H1 (cell line): ENCODE results near the gene ELMO1. TPM values are rescaled to one million over a fixed set of nuclear protein-coding genes. Genes with fewer than 3 reads are reported as not detected.
A peak's percentile ranks its signal among the peaks of the same experiment; 100 is the strongest.

Experiments
- CTCF ChIA-PET: fragments of 300-600 bp; sonication (Branson Sonifier 250); formaldehyde crosslinking; loops from one replicate; lab custom pipeline; 2021; ENCODE audit not compliant: partially characterized antibody; lab: Charles Lee
- POLR2A ChIA-PET: fragments of 300-600 bp; sonication (Branson Sonifier 250); formaldehyde crosslinking; loops from one replicate; lab custom pipeline; 2021; ENCODE audit warnings: inconsistent platforms; ENCODE audit not compliant: partially characterized antibody; lab: Charles Lee
- DNase-seq, 2 experiments: peaks; one replicate each; pipeline versions ENCODE4 v3.0.0 to v3.0.0-alpha.2; 2010 to 2022; ENCODE audit warnings: low spot score in 2 of 2, low read depth in 1 of 2, mixed read lengths in 1 of 2
- FAIRE-seq: peaks from 2 replicates; lab custom pipeline; 2011; peaks lifted over from hg19 to GRCh38; lab: Jason Lieb, UNC
- H2AFZ ChIP-seq: 2 replicates; pipeline ENCODE4 v1.8.1; 2012; ENCODE audit warnings: low read length, inconsistent platforms
- H2AK5ac ChIP-seq: 2 replicates; pipeline ENCODE4 v1.6.1; 2013; ENCODE audit warnings: low read depth, low read length
- H2BK120ac ChIP-seq: replicated peaks from 2 replicates; pipeline ENCODE3; 2013; ENCODE audit warnings: low read depth, low read length, inconsistent platforms
- H2BK12ac ChIP-seq: 2 replicates; pipeline ENCODE4 v1.6.1; 2013; ENCODE audit warnings: low read depth, low read length
- H2BK15ac ChIP-seq: 2 replicates; pipeline ENCODE4 v1.6.1; 2013; ENCODE audit warnings: low read length
- H2BK20ac ChIP-seq: 2 replicates; pipeline ENCODE4 v1.6.1; 2013; ENCODE audit warnings: low read length
- H2BK5ac ChIP-seq: 2 replicates; pipeline ENCODE4 v1.6.1; 2013; ENCODE audit warnings: low read depth, low read length
- H3K14ac ChIP-seq: 2 replicates; pipeline ENCODE4 v1.6.1; 2013; ENCODE audit warnings: inconsistent platforms; ENCODE audit not compliant: insufficient read length
- H3K18ac ChIP-seq: 2 replicates; pipeline ENCODE4 v1.6.1; 2013; ENCODE audit warnings: low read length; ENCODE audit errors: extremely low read depth
- H3K23ac ChIP-seq: 2 replicates; pipeline ENCODE4 v1.6.1; 2013; ENCODE audit warnings: inconsistent platforms; ENCODE audit not compliant: insufficient read length
- H3K23me2 ChIP-seq: 2 replicates; pipeline ENCODE4 v1.6.1; 2013; ENCODE audit warnings: low read depth, low read length
- H3K27ac ChIP-seq: 2 replicates; pipeline ENCODE4 v1.6.1; 2011; ENCODE audit warnings: low read depth, low read length, inconsistent platforms
- H3K27me3 ChIP-seq, 4 experiments: replicated peaks in 1 of 4; 1 replicate in 1 of 4; 2 replicates in 3 of 4; pipeline versions ENCODE4 v1.6.1 to v1.8.1; 2011 to 2013; ENCODE audit warnings: low read length in 3 of 4, mild to moderate bottlenecking in 3 of 4, inconsistent platforms in 2 of 4, mixed read lengths in 2 of 4, moderate library complexity in 1 of 4; ENCODE audit not compliant: control insufficient read depth in 3 of 4, insufficient read depth in 3 of 4; ENCODE audit errors: extremely low read depth in 1 of 4
- H3K36me3 ChIP-seq, 4 experiments: 2 replicates each; pipeline versions ENCODE4 v1.6.1 to v1.8.1; 2011 to 2013; ENCODE audit warnings: mild to moderate bottlenecking in 4 of 4, low read length in 3 of 4, moderate library complexity in 2 of 4, control low read depth in 1 of 4, inconsistent platforms in 1 of 4; ENCODE audit not compliant: insufficient read depth in 4 of 4, control insufficient read depth in 2 of 4
- H3K4ac ChIP-seq: replicated peaks from 2 replicates; pipeline ENCODE3; 2013; ENCODE audit warnings: low read length, low read depth, mixed read lengths, inconsistent platforms; ENCODE audit not compliant: insufficient read length
- H3K4me1 ChIP-seq, 4 experiments: replicated peaks in 1 of 4; 1 replicate in 1 of 4; 2 replicates in 3 of 4; pipeline versions ENCODE4 v1.6.1 to v1.8.1; 2011 to 2013; ENCODE audit warnings: low read length in 3 of 4, inconsistent platforms in 2 of 4, mixed read lengths in 1 of 4; ENCODE audit not compliant: insufficient read depth in 4 of 4, control insufficient read depth in 3 of 4
- H3K4me2 ChIP-seq, 2 experiments: 2 replicates each; pipeline versions ENCODE4 v1.6.1 to v1.8.1; 2011 to 2013; ENCODE audit warnings: low read depth in 2 of 2, low read length in 2 of 2, control low read depth in 1 of 2, inconsistent platforms in 1 of 2, mild to moderate bottlenecking in 1 of 2; ENCODE audit not compliant: insufficient read depth in 1 of 2
- H3K4me3 ChIP-seq, 4 experiments: fragments of 200-600, 300-600 bp in 1 of 4; sonication (generic), shearing (Covaris generic), sonication (Bioruptor Twin) in 1 of 4; 2 replicates each; pipeline versions ENCODE4 v1.5.1 to v1.8.1; 2011 to 2016; ENCODE audit warnings: low read length in 4 of 4, low read depth in 3 of 4, control low read depth in 2 of 4, inconsistent platforms in 2 of 4, mild to moderate bottlenecking in 2 of 4, mixed read lengths in 1 of 4, moderate library complexity in 1 of 4; ENCODE audit not compliant: insufficient read depth in 2 of 4; ENCODE audit errors: extremely low read depth in 1 of 4
- H3K56ac ChIP-seq: replicated peaks from 2 replicates; pipeline ENCODE3; 2013; ENCODE audit warnings: low read depth, mild to moderate bottlenecking, mixed read lengths, low read length, inconsistent platforms; ENCODE audit not compliant: insufficient read length
- H3K79me1 ChIP-seq: 2 replicates; pipeline ENCODE4 v1.6.1; 2013; ENCODE audit warnings: low read depth, low read length, control low read depth
- H3K79me2 ChIP-seq, 2 experiments: 2 replicates each; pipeline versions ENCODE4 v1.6.1 to v1.8.1; 2012 to 2013; ENCODE audit warnings: low read length in 2 of 2, mild to moderate bottlenecking in 2 of 2, inconsistent platforms in 1 of 2; ENCODE audit not compliant: insufficient read depth in 2 of 2, control insufficient read depth in 1 of 2
- H3K9ac ChIP-seq, 4 experiments: replicated peaks in 1 of 4; 1 replicate in 1 of 4; 2 replicates in 3 of 4; pipeline versions ENCODE4 v1.6.1 to v1.8.1; 2011 to 2013; ENCODE audit warnings: low read depth in 3 of 4, low read length in 3 of 4, control low read depth in 2 of 4, mild to moderate bottlenecking in 2 of 4, moderate library complexity in 2 of 4, inconsistent platforms in 1 of 4; ENCODE audit errors: extremely low read depth in 1 of 4
- H3K9me3 ChIP-seq, 2 experiments: 2 replicates each; pipeline versions ENCODE4 v1.6.1 to v1.8.1; 2012 to 2013; ENCODE audit warnings: mild to moderate bottlenecking in 2 of 2, moderate library complexity in 2 of 2, control low read depth in 1 of 2, inconsistent platforms in 1 of 2, low read depth in 1 of 2, low read length in 1 of 2, mixed read lengths in 1 of 2; ENCODE audit not compliant: insufficient read depth in 2 of 2
- H4K20me1 ChIP-seq, 2 experiments: replicated peaks in 1 of 2; 2 replicates each; pipeline versions ENCODE3 to v1.8.1; 2011 to 2013; ENCODE audit warnings: inconsistent platforms in 2 of 2, low read length in 2 of 2, mild to moderate bottlenecking in 1 of 2; ENCODE audit not compliant: insufficient read depth in 2 of 2, control insufficient read depth in 1 of 2
- H4K5ac ChIP-seq: 2 replicates; pipeline ENCODE4 v1.6.1; 2013; ENCODE audit warnings: low read length, low read depth, mixed read lengths, inconsistent platforms; ENCODE audit not compliant: insufficient read length
- H4K8ac ChIP-seq: 2 replicates; pipeline ENCODE4 v1.8.0; 2013; ENCODE audit warnings: mild to moderate bottlenecking, moderate library complexity, low read length, inconsistent platforms; ENCODE audit not compliant: insufficient read depth; ENCODE audit errors: extremely low read depth
- H4K91ac ChIP-seq: replicated peaks from 2 replicates; pipeline ENCODE3; 2013; ENCODE audit warnings: low read length, mixed read lengths, inconsistent platforms; ENCODE audit not compliant: insufficient read length
- WGBS, 2 experiments: shearing (Covaris generic) in 1 of 2; methylation state at CpG; one replicate each; pipeline versions ENCODE4 v1.1.6 to v1.1.7; 2013 to 2015; ENCODE audit warnings: low lambda C conversion rate in 2 of 2, mixed read lengths in 2 of 2, inconsistent platforms in 1 of 2, low coverage in 1 of 2, missing lambda C conversion rate in 1 of 2; ENCODE audit not compliant: insufficient replicate concordance in 2 of 2, insufficient coverage in 1 of 2, insufficient read length in 1 of 2; ENCODE audit errors: extremely low coverage in 1 of 2, missing lambda C conversion rate in 1 of 2; 5-methylcytosine and 5-hydroxymethylcytosine counted together
- polyA plus RNA-seq, 7 experiments: library from polyadenylated mRNA; depleted of rRNA in 3 of 7; stranded (reverse) in 5 of 7; unstranded in 2 of 7; fragments of >200 nt in 5 of 7; fragments of 200-250 nt in 2 of 7; gene quantifications; 1 replicate in 5 of 7; 2 replicates in 1 of 7; 4 replicates in 1 of 7; pipeline versions ENCODE4 v1.2.1 to v1.2.3, GENCODE V29; 2011 to 2013; ENCODE audit warnings: missing spikeins in 2 of 7, mixed read lengths in 2 of 7
- total RNA-seq: library from RNA; stranded (reverse); fragmentation: NEBNext Ultra II Directional; extraction: Animal tissue kit (Norgen Biotek cat#: 25700); gene quantifications from 2 replicates; pipeline ENCODE4 v1.2.1, GENCODE V29; 2021

Gene ELMO1
- total and polyA plus RNA-seq, 2 of the 8 experiments (the other 6 are each of a cell fraction or from before 2014, with no cell fraction given), result 18.4 to 21.0 TPM

DNA sequence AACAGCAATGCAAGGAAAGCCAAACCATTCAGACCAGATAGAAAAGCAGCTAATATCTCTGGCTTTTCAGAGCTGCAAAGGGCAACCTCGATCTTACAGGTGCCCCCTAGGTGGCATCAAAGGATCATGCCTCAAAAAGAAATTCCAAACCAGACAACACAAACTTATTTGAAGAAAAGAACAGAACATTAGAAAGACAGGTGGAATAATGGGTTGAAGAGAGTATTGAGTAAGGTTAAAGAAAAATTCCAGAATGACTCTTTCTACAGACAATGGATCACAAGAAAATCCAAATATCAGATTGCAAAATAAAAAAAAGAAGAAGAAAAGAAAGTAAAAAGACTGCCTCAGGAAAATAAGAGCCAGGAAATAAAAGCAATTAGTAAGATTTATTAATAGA lies 213.7 kb downstream of the ELMO1 start:
- Histone ChIP-seq H4K5ac (no peak overlapping the region), H3K4ac (no peak overlapping the region), H3K18ac (no peak overlapping the region), H2AFZ (no peak overlapping the region), H2AK5ac (no peak overlapping the region), H2BK12ac (no peak overlapping the region), H4K8ac (no peak overlapping the region), H2BK5ac (no peak overlapping the region), H3K14ac (no peak overlapping the region), H3K27me3 (no peaks in the 10 kb centered on the region), H3K79me1 (no peaks in the 10 kb centered on the region), H3K56ac (no peak overlapping the region), H3K4me1 (peaks cover 0 to 3% (median 1%) of the 10 kb centered on the region in 4 experiments; a peak in 2 of 7 replicates), H3K9ac (no peak overlapping the region), H4K20me1 (no peaks in the 10 kb centered on the region), H3K27ac (no peak overlapping the region), H3K4me2 (no peak overlapping the region), H3K36me3 (no peaks in the 10 kb centered on the region; a peak in 1 of 8 replicates), H2BK20ac (no peak overlapping the region), H4K91ac (no peak overlapping the region), H3K4me3 (no peak overlapping the region), H3K79me2 (no peaks in the 10 kb centered on the region), H2BK120ac (no peak overlapping the region), H3K23ac (no peak overlapping the region), H2BK15ac (no peak overlapping the region), H3K9me3 (no peaks in the 10 kb centered on the region), H3K23me2 (no peaks in the 10 kb centered on the region)
- 5% methylated on average over 1 of the region's 1 CpG; no CpG with 5 or more reads in 1 of the 2 experiments for WGBS, 2 experiments
- DNase-seq (no peak), FAIRE-seq (peak; percentile 94)
- CTCF ChIA-PET, result interaction anchor here (0.7 to 7.6 kb wide), 51 partner anchors 9 to 725 kb away, joined by 3 to 86 read pairs (median 5); no protein-coding TSS in a partner anchor
- POLR2A ChIA-PET, result interaction anchor here (1.3 to 4.4 kb wide), 2 partner anchors 11 to 13 kb away, joined by 3 to 20 read pairs; no protein-coding TSS in a partner anchor
